Activated naive CD8-positive, alpha-beta T cell treated with anti-CD3 and anti-CD28 coated beads for 36 hours (primary cell): Measurements from ENCODE around the gene LAMA1. TPM values are rescaled to one million over a fixed set of nuclear protein-coding genes. Genes with fewer than 3 reads are reported as not detected.

Experiments used
- DNase-seq: peaks from one replicate; pipeline ENCODE4 v3.0.0; 2021
- H3K27ac Mint-ChIP-seq: one replicate; pipeline ENCODE4 v1.8.0; 2022; ENCODE audit warnings: mild to moderate bottlenecking, moderate library complexity, mixed read lengths
- H3K27me3 Mint-ChIP-seq: one replicate; pipeline ENCODE4 v1.8.0; 2022; ENCODE audit warnings: mild to moderate bottlenecking, mixed read lengths
- H3K36me3 Mint-ChIP-seq: one replicate; pipeline ENCODE4 v1.8.0; 2021; ENCODE audit warnings: mild to moderate bottlenecking, mixed read lengths
- H3K4me1 Mint-ChIP-seq: one replicate; pipeline ENCODE4 v1.8.0; 2021; ENCODE audit warnings: mixed read lengths
- H3K4me3 Mint-ChIP-seq: one replicate; pipeline ENCODE4 v1.8.0; 2022; ENCODE audit warnings: mild to moderate bottlenecking, moderate library complexity, mixed read lengths
- H3K9me3 Mint-ChIP-seq: one replicate; pipeline ENCODE4 v1.8.0; 2022; ENCODE audit warnings: mixed read lengths
- total RNA-seq, 2 experiments: library from RNA; stranded (reverse); gene quantifications; one replicate each; pipeline ENCODE4 v1.2.3, GENCODE V29; 2021

Gene LAMA1
- total RNA-seq, 2 experiments from 2014 or later, result not detected

- Mint-ChIP-seq H3K4me3 (no peak overlapping the region), H3K36me3 (no peaks in the 10 kb centered on the region), H3K27me3 (no peaks in the 10 kb centered on the region), H3K27ac (no peak overlapping the region), H3K9me3 (no peaks in the 10 kb centered on the region), H3K4me1 (no peaks in the 10 kb centered on the region)
- DNase-seq, result no peak
Measured at GRCh38 chr18:7084080-7085065, 33.2 kb downstream of the LAMA1 start.

DNA sequence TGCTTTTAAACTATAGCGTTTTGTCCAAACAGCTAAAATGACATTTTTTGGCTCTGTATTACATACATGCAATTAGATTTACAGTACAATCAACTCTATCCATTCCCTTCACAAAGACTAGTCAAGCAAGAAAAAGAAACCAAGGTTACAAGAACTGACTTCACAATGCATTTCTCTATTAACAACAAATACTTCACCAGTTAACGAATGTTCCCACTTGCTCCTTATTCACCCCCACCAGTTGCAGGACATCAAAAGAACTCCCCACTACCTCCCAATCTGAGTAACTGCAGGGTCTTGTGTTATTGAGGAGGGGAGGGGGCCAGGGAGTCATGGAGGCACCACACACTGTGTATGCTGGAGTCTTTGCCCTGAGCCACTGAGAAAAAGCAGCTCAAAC, 34.9 kb downstream of the LAMA1 start:
- no peak overlapping the region for H3K4me3 Mint-ChIP-seq
- no peaks in the 10 kb centered on the region for H3K9me3 Mint-ChIP-seq
- H3K27ac Mint-ChIP-seq, result no peak overlapping the region
- no peak for DNase-seq
- no peaks in the 10 kb centered on the region for H3K36me3 Mint-ChIP-seq
- H3K4me1 Mint-ChIP-seq, result no peaks in the 10 kb centered on the region
- H3K27me3 Mint-ChIP-seq, result no peaks in the 10 kb centered on the region

DNA sequence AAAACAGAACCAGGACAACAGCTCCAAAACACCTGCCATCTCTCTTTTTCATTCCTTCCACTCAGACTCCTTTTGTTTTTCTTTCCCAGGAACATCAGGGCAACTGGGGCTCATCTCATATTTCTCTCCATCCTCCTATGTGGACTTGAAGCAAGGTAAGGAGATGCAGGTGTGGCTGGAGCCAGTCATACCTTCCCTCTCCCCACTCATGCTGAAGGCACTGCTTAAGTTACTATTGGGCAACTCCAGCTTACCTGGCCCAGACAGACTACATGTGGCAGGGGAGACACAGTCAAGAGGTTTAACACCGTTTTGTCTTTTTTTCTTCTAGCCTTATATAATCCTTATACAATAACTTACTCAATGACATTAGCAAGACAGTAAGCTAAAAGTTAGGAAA, 38.4 kb downstream of the LAMA1 start:
- no peak overlapping the region for H3K4me3 Mint-ChIP-seq
- no peaks in the 10 kb centered on the region for H3K4me1 Mint-ChIP-seq
- no peak for DNase-seq
- H3K36me3 Mint-ChIP-seq, result no peaks in the 10 kb centered on the region
- H3K27me3 Mint-ChIP-seq, result no peaks in the 10 kb centered on the region
- H3K9me3 Mint-ChIP-seq, result no peaks in the 10 kb centered on the region
- H3K27ac Mint-ChIP-seq, result no peak overlapping the region

DNA sequence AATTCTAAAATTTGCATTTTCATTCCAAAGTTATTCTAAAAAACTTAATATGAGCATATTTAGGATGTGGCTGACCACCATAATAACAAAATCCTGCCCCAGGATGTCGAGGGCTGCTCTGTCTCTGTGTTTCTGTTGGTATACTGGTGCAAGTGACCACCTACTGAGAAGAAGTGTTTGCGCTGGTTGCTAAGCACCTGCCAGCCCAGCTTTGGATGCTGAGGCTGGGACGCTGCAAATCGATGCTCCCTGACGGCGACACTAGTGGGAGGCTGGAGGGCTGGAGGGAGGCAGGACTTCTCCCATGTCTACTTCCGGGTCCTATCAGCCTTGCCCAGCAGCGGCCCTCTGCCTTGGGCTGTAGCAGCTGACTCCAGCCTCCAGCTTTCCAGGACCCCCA, 45.0 kb downstream of the LAMA1 start:
- no peaks in the 10 kb centered on the region for H3K36me3 Mint-ChIP-seq
- no peaks in the 10 kb centered on the region for H3K4me1 Mint-ChIP-seq
- H3K27ac Mint-ChIP-seq, result no peak overlapping the region
- no peaks in the 10 kb centered on the region for H3K9me3 Mint-ChIP-seq
- no peaks in the 10 kb centered on the region for H3K27me3 Mint-ChIP-seq
- no peak for DNase-seq
- no peak overlapping the region for H3K4me3 Mint-ChIP-seq

- Mint-ChIP-seq H3K36me3 (no peaks in the 10 kb centered on the region), H3K27ac (no peak overlapping the region), H3K9me3 (no peaks in the 10 kb centered on the region), H3K4me3 (no peak overlapping the region), H3K27me3 (no peaks in the 10 kb centered on the region), H3K4me1 (no peaks in the 10 kb centered on the region)
- DNase-seq, result no peak
Measured at GRCh38 chr18:7071600-7071999, 46.0 kb downstream of the LAMA1 start.

DNA sequence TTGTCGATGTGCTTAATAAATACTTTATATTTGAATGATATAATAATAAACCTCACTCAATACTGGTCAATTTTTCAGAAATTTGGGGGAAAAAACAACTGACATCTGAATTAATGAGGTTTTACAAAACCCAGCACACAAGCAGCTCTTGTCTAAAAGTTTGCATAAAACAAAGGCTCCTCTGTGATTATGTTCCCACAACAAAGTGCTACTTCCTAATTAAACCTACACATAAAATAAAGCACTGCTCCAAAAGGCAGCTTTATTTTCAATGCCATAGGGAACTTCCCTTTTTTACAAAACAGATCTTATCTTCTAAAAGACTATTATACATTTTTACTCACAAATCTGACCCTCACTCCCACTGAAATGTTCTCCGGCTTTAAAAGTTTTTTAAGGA, 47.1 kb downstream of the LAMA1 start:
- H3K36me3 Mint-ChIP-seq, result no peaks in the 10 kb centered on the region
- DNase-seq, result no peak
- H3K27ac Mint-ChIP-seq, result no peak overlapping the region
- no peaks in the 10 kb centered on the region for H3K27me3 Mint-ChIP-seq
- H3K4me3 Mint-ChIP-seq, result no peak overlapping the region
- H3K9me3 Mint-ChIP-seq, result no peaks in the 10 kb centered on the region
- H3K4me1 Mint-ChIP-seq, result no peaks in the 10 kb centered on the region

DNA sequence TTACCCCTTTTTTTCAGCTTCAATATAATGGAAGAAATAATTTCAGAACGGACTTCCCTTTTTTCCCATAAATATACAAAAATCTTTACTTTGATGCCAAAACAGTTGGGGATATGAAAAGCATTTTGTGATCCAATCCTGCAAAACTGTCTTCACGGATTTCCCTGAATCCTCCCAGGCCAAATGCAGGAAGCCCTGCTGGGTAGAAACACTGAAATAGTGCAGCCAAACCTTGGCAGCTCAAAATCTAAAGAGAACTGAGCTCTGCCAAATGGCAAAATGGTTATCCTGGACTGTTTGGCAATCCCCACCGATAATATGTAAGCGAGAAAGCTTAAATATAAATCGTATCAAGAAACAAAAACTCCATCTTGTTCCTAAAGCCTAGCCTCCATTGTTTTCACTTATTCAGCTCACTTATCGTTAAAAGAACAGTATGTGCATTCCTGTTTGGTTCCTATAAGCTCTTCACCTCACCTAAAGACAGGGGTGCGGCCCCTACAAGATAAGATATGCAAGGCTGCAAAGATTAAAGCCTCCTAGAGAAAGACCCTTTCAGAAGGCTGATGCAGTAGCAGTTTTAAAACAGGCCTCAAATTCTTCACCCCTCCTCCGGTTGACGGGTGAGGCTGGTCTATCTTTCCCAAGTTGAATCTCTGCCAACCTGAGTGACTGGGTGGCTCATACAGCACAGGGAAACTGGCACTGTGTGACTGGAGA, 48.6 kb downstream of the LAMA1 start:
- Mint-ChIP-seq H3K36me3 (no peaks in the 10 kb centered on the region), H3K27ac (no peak overlapping the region), H3K4me1 (no peaks in the 10 kb centered on the region), H3K4me3 (no peak overlapping the region), H3K27me3 (no peaks in the 10 kb centered on the region), H3K9me3 (no peaks in the 10 kb centered on the region)
- no peak for DNase-seq

- no peak overlapping the region for H3K27ac Mint-ChIP-seq
- no peaks in the 10 kb centered on the region for H3K27me3 Mint-ChIP-seq
- H3K36me3 Mint-ChIP-seq, result no peaks in the 10 kb centered on the region
- H3K4me3 Mint-ChIP-seq, result no peak overlapping the region
- no peak for DNase-seq
- no peaks in the 10 kb centered on the region for H3K9me3 Mint-ChIP-seq
- no peaks in the 10 kb centered on the region for H3K4me1 Mint-ChIP-seq
Measured at GRCh38 chr18:7066965-7067555, 50.5 kb downstream of the LAMA1 start.

- H3K36me3 Mint-ChIP-seq, result no peaks in the 10 kb centered on the region
- H3K4me1 Mint-ChIP-seq, result no peaks in the 10 kb centered on the region
- H3K27me3 Mint-ChIP-seq, result no peaks in the 10 kb centered on the region
- H3K4me3 Mint-ChIP-seq, result no peak overlapping the region
- no peak for DNase-seq
- H3K27ac Mint-ChIP-seq, result no peak overlapping the region
- no peaks in the 10 kb centered on the region for H3K9me3 Mint-ChIP-seq
Measured at GRCh38 chr18:7065736-7066135, 51.9 kb downstream of the LAMA1 start.

DNA sequence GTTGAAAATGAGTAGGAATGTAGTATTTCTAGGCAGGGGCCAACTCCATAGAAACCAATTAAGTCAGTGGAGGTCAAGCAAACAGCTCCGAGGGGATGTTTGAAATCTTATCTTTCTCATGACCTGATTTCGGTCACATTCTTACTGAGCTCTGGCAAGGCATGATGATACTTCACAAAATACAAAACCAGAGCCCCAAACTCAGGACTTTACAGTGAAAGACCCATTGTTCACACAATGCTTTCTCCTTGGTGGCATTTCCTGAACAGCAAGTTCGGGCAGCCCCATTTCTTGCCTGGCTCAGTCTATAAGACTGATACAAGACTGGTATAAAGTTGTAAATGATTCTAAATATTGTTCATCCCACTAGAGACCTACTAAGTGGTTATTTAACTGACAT, 53.3 kb downstream of the LAMA1 start:
- H3K27ac Mint-ChIP-seq, result no peak overlapping the region
- no peaks in the 10 kb centered on the region for H3K9me3 Mint-ChIP-seq
- no peaks in the 10 kb centered on the region for H3K27me3 Mint-ChIP-seq
- no peak for DNase-seq
- H3K4me3 Mint-ChIP-seq, result no peak overlapping the region
- no peaks in the 10 kb centered on the region for H3K36me3 Mint-ChIP-seq
- no peaks in the 10 kb centered on the region for H3K4me1 Mint-ChIP-seq

DNA sequence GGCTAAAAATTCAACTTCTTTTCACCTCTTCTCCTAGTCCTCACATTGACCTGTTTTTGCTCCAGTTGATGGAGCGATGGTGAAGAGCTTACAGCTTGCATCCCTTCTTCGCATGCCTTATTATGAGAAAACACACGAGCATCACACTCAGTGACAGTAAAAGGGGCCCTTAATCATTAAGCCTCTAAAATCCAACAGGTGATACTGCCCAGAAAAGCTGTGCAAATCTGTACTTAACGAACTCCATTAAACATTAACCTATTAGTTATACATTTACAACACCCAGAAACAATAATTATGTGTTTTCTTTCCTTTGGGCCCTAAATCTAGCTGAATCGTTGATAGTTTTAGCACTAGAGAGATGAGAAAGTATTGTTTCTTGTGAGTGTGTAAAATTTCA, 54.8 kb downstream of the LAMA1 start:
- H3K27me3 Mint-ChIP-seq, result no peaks in the 10 kb centered on the region
- H3K9me3 Mint-ChIP-seq, result no peaks in the 10 kb centered on the region
- H3K27ac Mint-ChIP-seq, result no peak overlapping the region
- DNase-seq, result no peak
- no peak overlapping the region for H3K4me3 Mint-ChIP-seq
- H3K36me3 Mint-ChIP-seq, result no peaks in the 10 kb centered on the region
- H3K4me1 Mint-ChIP-seq, result no peaks in the 10 kb centered on the region

GRCh38 chr18:7062236-7062635, 55.4 kb downstream of the LAMA1 start:
- no peak for DNase-seq
- Mint-ChIP-seq H3K27ac (no peak overlapping the region), H3K4me3 (no peak overlapping the region), H3K36me3 (no peaks in the 10 kb centered on the region), H3K27me3 (no peaks in the 10 kb centered on the region), H3K4me1 (no peaks in the 10 kb centered on the region), H3K9me3 (no peaks in the 10 kb centered on the region)

GRCh38 chr18:7059276-7059675, 58.3 kb downstream of the LAMA1 start:
- Mint-ChIP-seq H3K9me3 (no peaks in the 10 kb centered on the region), H3K4me1 (no peaks in the 10 kb centered on the region), H3K27ac (no peak overlapping the region), H3K4me3 (no peak overlapping the region), H3K27me3 (no peaks in the 10 kb centered on the region), H3K36me3 (no peaks in the 10 kb centered on the region)
- no peak for DNase-seq

DNA sequence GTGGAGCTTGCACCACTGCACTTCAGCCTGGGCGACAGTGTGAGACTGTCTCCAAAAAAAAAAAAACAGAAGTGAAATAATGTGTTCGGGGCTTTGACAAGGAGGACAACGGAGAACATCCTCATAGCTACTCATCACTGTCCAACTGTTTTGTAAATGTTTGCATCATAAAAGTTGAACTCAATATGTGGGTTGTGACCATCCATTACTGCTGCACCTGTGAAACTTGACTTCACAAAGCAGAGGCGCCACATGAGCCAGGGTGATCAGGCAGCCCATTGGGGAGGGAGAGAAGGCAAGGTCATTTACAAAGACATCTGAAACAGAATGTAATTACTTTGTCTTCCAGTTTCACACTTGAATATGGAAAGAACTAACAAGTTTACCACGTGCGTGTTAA, 61.6 kb downstream of the LAMA1 start:
- Mint-ChIP-seq H3K36me3 (no peaks in the 10 kb centered on the region), H3K9me3 (no peaks in the 10 kb centered on the region), H3K27me3 (no peaks in the 10 kb centered on the region), H3K4me1 (no peaks in the 10 kb centered on the region), H3K27ac (no peak overlapping the region), H3K4me3 (no peak overlapping the region)
- DNase-seq, result no peak

- Mint-ChIP-seq H3K4me3 (no peak overlapping the region), H3K27me3 (no peaks in the 10 kb centered on the region), H3K4me1 (no peaks in the 10 kb centered on the region), H3K9me3 (peaks cover 1% of the 10 kb centered on the region), H3K27ac (no peak overlapping the region), H3K36me3 (no peaks in the 10 kb centered on the region)
- no peak for DNase-seq
Measured at GRCh38 chr18:7049951-7050350, 67.6 kb downstream of the LAMA1 start.
